NT2/D1 (cell line): ENCODE results near the gene FAM193A.
"Not testable (repeated sequence)": the region's sequence is repeated elsewhere in the genome, so short reads cannot be mapped to it uniquely, and the experiment has no call there.

Source experiments
- DNase-seq: peaks from one replicate; pipeline ENCODE4 v3.0.0-alpha.2; 2011; ENCODE audit warnings: low read depth, low spot score
- H3K27me3 ChIP-seq: 2 replicates; pipeline ENCODE4 v1.6.0; 2011; ENCODE audit warnings: mild to moderate bottlenecking; ENCODE audit not compliant: insufficient read length, insufficient read depth
- H3K36me3 ChIP-seq: 2 replicates; pipeline ENCODE4 v1.6.1; 2011; ENCODE audit warnings: mild to moderate bottlenecking, low read length, mixed read lengths; ENCODE audit not compliant: insufficient read depth, insufficient read length
- H3K4me1 ChIP-seq: 2 replicates; pipeline ENCODE4 v1.5.1; 2011; ENCODE audit not compliant: insufficient read depth, insufficient read length
- H3K4me3 ChIP-seq: 2 replicates; pipeline ENCODE4 v1.5.1; 2011; ENCODE audit warnings: low read depth; ENCODE audit not compliant: insufficient read length
- H3K9ac ChIP-seq: 2 replicates; pipeline ENCODE4 v1.6.0; 2011; ENCODE audit warnings: low read depth; ENCODE audit not compliant: insufficient read length
- H3K9me3 ChIP-seq: 2 replicates; pipeline ENCODE4 v1.5.1; 2011; ENCODE audit warnings: mild to moderate bottlenecking, low read length; ENCODE audit not compliant: insufficient read depth
- SUZ12 ChIP-seq: IDR thresholded peaks from 2 replicates; pipeline ENCODE4 v1.6.1; 2011; ENCODE audit not compliant: insufficient read length, insufficient read depth; ENCODE audit errors: extremely low read depth
- YY1 ChIP-seq: IDR thresholded peaks from 2 replicates; pipeline ENCODE4 v1.6.1; 2011; ENCODE audit not compliant: insufficient read length, insufficient read depth
- ZNF274 ChIP-seq: IDR thresholded peaks from 2 replicates; pipeline ENCODE4 v1.6.1; 2011; ENCODE audit warnings: mild to moderate bottlenecking, low read depth, low read length

FAM193A gene

DNA sequence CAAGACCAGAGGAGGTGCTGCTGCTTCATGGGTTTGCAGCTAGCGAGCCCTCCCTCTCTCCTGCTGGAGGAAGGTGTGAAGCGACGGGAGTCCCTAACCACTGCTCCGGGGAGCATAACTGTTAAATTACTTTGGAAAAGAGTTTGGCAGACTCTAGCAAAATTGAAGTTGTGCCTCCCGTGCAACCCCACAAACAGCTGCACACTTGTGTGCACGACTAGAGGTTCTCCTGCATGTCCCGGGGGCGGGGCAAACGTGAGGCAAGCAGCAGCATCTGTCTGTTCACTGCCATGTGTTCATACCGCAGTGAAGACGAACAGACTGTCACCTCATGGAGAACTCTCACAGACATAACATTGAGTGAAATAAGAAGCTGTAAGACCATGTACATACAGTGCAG is 185.1 kb downstream of the FAM193A start:
- no peak overlapping the region for H3K9ac ChIP-seq
- peaks cover 62% of the 10 kb centered on the region for H3K36me3 ChIP-seq
- DNase-seq: no peak
- H3K4me1 ChIP-seq: no peaks in the 10 kb centered on the region
- H3K4me3 ChIP-seq: no peak overlapping the region
- no peaks in the 10 kb centered on the region for H3K9me3 ChIP-seq
- TF ChIP-seq ZNF274 (no peak), YY1 (no peak), SUZ12 (no peak)
- H3K27me3 ChIP-seq: no peaks in the 10 kb centered on the region

GRCh38 chr4:2722033-2722432 is 185.6 kb downstream of the FAM193A start:
- Histone ChIP-seq H3K9me3 (no peaks in the 10 kb centered on the region), H3K9ac (no peak overlapping the region), H3K4me1 (no peaks in the 10 kb centered on the region), H3K27me3 (no peaks in the 10 kb centered on the region), H3K36me3 (peaks cover 58% of the 10 kb centered on the region), H3K4me3 (no peak overlapping the region)
- no peak for TF ChIP-seq ZNF274
- no peak for TF ChIP-seq YY1
- TF ChIP-seq SUZ12: no peak
- DNase-seq: no peak

DNA sequence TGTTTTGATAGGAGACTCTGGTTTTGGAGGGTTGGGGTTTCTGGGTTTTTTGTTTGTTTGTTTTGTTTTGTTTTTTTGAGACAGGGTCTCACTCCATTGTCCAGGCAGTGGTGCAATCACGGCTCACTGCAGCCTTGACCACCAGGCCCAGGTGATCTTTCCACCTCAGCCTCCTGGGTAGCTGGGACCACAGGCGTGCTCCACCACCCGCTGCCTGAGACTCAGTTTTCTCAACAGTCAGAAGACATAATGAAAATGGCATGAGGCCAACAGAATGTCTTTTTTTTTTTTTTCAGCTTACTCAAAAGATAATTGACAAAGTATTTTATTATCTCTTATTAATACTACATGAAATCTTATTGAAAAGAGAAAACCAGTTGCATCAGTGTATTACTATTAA is 187.3 kb downstream of the FAM193A start:
- Histone ChIP-seq H3K9me3 (no peaks in the 10 kb centered on the region), H3K4me3 (no peak overlapping the region), H3K9ac (no peak overlapping the region), H3K27me3 (no peaks in the 10 kb centered on the region), H3K4me1 (no peaks in the 10 kb centered on the region), H3K36me3 (peaks cover 44% of the 10 kb centered on the region)
- no peak for DNase-seq
- no peak for TF ChIP-seq SUZ12

GRCh38 chr4:2725380-2725779 is 188.9 kb downstream of the FAM193A start:
- no peak for DNase-seq
- Histone ChIP-seq H3K9ac (no peak overlapping the region), H3K36me3 (peaks cover 41% of the 10 kb centered on the region), H3K9me3 (no peaks in the 10 kb centered on the region), H3K4me1 (no peaks in the 10 kb centered on the region), H3K4me3 (no peak overlapping the region), H3K27me3 (no peaks in the 10 kb centered on the region)
- TF ChIP-seq SUZ12: no peak
- no peak for TF ChIP-seq YY1
- no peak for TF ChIP-seq ZNF274

- H3K4me3 ChIP-seq, H3K9ac ChIP-seq, H3K9me3 ChIP-seq, DNase-seq, H3K4me1 ChIP-seq, H3K27me3 ChIP-seq: not testable (repeated sequence)
- peaks cover 38% of the 10 kb centered on the region for H3K36me3 ChIP-seq
Observed at GRCh38 chr4:2726881-2727280, 190.4 kb downstream of the FAM193A start.

DNA sequence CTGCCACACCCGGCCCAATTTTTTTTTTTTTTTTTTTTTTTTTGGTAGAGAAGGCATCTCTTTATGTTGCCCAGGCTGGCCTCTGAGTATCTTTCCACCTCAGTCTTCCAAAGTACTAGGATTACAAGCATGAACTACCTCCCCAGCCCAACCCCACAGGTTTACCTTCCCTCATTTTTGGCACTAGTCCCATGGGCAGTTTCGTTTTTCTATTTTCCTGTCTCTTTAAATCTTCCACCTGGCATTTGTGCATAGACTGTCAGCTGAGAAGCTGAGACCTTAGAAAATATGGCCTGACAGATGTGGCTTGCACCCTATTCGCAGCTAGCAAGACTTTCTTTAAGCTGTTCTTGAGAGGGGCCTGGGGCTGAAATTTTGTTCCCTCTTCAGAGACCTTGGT is 191.8 kb downstream of the FAM193A start:
- no peak overlapping the region for H3K4me3 ChIP-seq
- H3K9ac ChIP-seq: no peak overlapping the region
- no peaks in the 10 kb centered on the region for H3K27me3 ChIP-seq
- H3K4me1 ChIP-seq: no peaks in the 10 kb centered on the region
- TF ChIP-seq YY1 (no peak), SUZ12 (no peak)
- H3K9me3 ChIP-seq: no peaks in the 10 kb centered on the region
- peaks cover 45% of the 10 kb centered on the region for H3K36me3 ChIP-seq
- DNase-seq: no peak

DNA sequence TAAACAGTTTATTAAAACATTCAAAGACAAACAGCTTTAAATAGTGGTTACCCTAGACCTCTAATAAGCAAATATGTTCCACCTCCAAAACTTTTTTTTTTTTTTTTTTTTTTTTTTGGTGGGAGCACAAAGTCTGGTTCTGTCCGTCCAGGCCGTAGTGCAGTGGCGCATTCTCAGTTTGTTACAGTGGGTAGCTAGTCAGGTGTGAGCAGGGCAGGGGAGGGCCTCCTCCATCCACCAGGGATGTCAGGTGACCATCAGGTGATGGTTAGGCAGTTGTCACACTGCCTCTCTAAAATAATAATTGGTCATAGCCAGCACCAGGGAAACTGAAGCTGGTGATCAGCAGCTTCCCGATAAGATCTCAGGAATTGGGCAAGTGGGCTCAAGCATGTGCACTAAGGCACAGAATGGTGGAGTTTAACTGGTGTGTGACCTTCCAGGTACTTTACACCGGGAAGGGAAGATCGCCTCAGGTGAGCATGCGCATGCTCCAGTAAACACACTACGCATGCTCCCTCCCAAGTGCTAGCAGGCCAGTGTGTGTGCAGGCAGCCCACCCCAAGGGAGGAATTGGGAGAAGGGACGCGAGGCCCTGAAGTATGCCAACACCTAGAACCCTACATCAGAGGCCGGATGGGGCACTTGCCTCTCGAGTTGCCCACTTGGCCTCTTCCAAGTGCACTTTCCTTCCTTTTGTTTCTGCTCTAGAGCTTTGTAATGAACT is 192.5 kb downstream of the FAM193A start:
- Histone ChIP-seq H3K9ac (no peak overlapping the region), H3K9me3 (no peaks in the 10 kb centered on the region), H3K4me3 (no peak overlapping the region), H3K27me3 (no peaks in the 10 kb centered on the region), H3K4me1 (no peaks in the 10 kb centered on the region), H3K36me3 (peaks cover 49% of the 10 kb centered on the region)
- TF ChIP-seq ZNF274 (no peak), SUZ12 (no peak), YY1 (no peak)
- DNase-seq: no peak

DNA sequence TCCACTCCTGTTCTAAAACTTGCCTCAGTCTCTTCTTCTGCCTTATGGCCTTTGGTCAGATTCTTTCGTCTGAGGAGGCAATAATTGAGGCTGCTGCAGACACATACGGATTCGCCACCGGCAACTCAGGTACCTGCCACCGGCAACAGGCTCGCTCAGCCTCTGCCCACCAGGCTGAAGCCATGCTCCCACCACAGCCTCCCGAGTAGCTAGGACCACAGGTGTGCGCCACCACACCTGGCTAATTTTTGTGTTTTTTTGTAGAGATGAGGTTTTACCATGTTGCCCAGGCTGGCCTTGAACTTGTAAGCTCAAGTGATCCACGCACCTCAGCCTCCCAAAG is 193.1 kb downstream of the FAM193A start:
- H3K9ac ChIP-seq: no peak overlapping the region
- no peaks in the 10 kb centered on the region for H3K9me3 ChIP-seq

More for the DNA sequence above, 193.1 kb downstream of the FAM193A start:
- no peak for TF ChIP-seq SUZ12
- TF ChIP-seq YY1: no peak
- TF ChIP-seq ZNF274: no peak
- no peaks in the 10 kb centered on the region for H3K27me3 ChIP-seq
- H3K4me3 ChIP-seq: no peak overlapping the region
- peaks cover 48% of the 10 kb centered on the region for H3K36me3 ChIP-seq
- no peaks in the 10 kb centered on the region for H3K4me1 ChIP-seq
- no peak for DNase-seq
